ENCODE measurements around the gene ZEB2.
A peak's percentile ranks its signal among the peaks of the same experiment; 100 is the strongest.

Gene ZEB2

GRCh38 chr2:144550084-144550483, 30.2 kb upstream of the ZEB2 start:
- POLR2A ChIA-PET, result no interaction called here
- no peak for DNase-seq (ENCODE audit: extremely low spot score)
- TF ChIP-seq FOXA1 (IDR thresholded peaks at IDR 0.05) (no peak), ZNF384 (IDR thresholded peaks at IDR 0.05) (no peak; the same call in 1 of the 2 replicates), CTBP1 (IDR thresholded peaks at IDR 0.05; ENCODE audit: borderline replicate concordance) (no peak), ARNT (IDR thresholded peaks at IDR 0.05) (no peak), NFRKB (IDR thresholded peaks at IDR 0.05) (no peak), SUZ12 (IDR thresholded peaks at IDR 0.05) (no peak), L3MBTL2 (conservative IDR thresholded peaks at IDR 0.05) (no peak), HDGF (IDR thresholded peaks at IDR 0.05; ENCODE audit: borderline replicate concordance) (no peak), FOXM1 (IDR thresholded peaks at IDR 0.05; ENCODE audit: borderline replicate concordance) (no peak), PKNOX1 (IDR thresholded peaks at IDR 0.05) (no peak)
- CTCF ChIA-PET, result no interaction called here

GRCh38 chr2:144548532-144549191, 28.7 kb upstream of the ZEB2 start:
- ChIA-PET POLR2A (no interaction called here), CTCF (no interaction called here)
- TF ChIP-seq FOXA1 (IDR thresholded peaks at IDR 0.05) (no peak), NFRKB (IDR thresholded peaks at IDR 0.05) (no peak), FOXK2 (IDR thresholded peaks at IDR 0.05) (no peak), HDGF (IDR thresholded peaks at IDR 0.05; ENCODE audit: borderline replicate concordance) (no peak), FOXM1 (IDR thresholded peaks at IDR 0.05; ENCODE audit: borderline replicate concordance) (no peak), ELF4 (IDR thresholded peaks at IDR 0.05) (no peak), ARNT (IDR thresholded peaks at IDR 0.05) (no peak), CTBP1 (IDR thresholded peaks at IDR 0.05; ENCODE audit: borderline replicate concordance) (no peak), PKNOX1 (IDR thresholded peaks at IDR 0.05) (no peak), LEF1 (IDR thresholded peaks at IDR 0.05; ENCODE audit: borderline replicate concordance) (no peak), ZNF384 (IDR thresholded peaks at IDR 0.05) (no peak), SP1 (IDR thresholded peaks at IDR 0.05) (no peak), SUZ12 (IDR thresholded peaks at IDR 0.05) (no peak), TARDBP (IDR thresholded peaks at IDR 0.05) (no peak)
- no peak for DNase-seq (ENCODE audit: extremely low spot score)

- ChIA-PET CTCF (no interaction called here), POLR2A (no interaction called here)
- TF ChIP-seq TARDBP (IDR thresholded peaks at IDR 0.05), result no peak
- no peak for TF ChIP-seq ZNF384 (IDR thresholded peaks at IDR 0.05)
- TF ChIP-seq FOXM1 (IDR thresholded peaks at IDR 0.05; ENCODE audit: borderline replicate concordance), result no peak
- no peak for TF ChIP-seq CTBP1 (IDR thresholded peaks at IDR 0.05; ENCODE audit: borderline replicate concordance)
- no peak for TF ChIP-seq SP1 (IDR thresholded peaks at IDR 0.05)
- TF ChIP-seq LEF1 (IDR thresholded peaks at IDR 0.05; ENCODE audit: borderline replicate concordance), result no peak
- no peak for TF ChIP-seq ELF4 (IDR thresholded peaks at IDR 0.05)
- no peak for TF ChIP-seq HDGF (IDR thresholded peaks at IDR 0.05; ENCODE audit: borderline replicate concordance)
These were observed 28.2 kb upstream of the ZEB2 start for GRCh38 chr2:144548088-144548487.

GRCh38 chr2:144547494-144547893, 27.6 kb upstream of the ZEB2 start:
- TF ChIP-seq ZNF384 (IDR thresholded peaks at IDR 0.05) (no peak), ARNT (IDR thresholded peaks at IDR 0.05) (no peak), FOXA1 (IDR thresholded peaks at IDR 0.05) (no peak), L3MBTL2 (conservative IDR thresholded peaks at IDR 0.05) (no peak), FOXK2 (IDR thresholded peaks at IDR 0.05) (no peak)
- POLR2A ChIA-PET, result no interaction called here
- CTCF ChIA-PET, result no interaction called here
- no peak for DNase-seq (ENCODE audit: extremely low spot score)

More at GRCh38 chr2:144548088-144548487, 28.2 kb upstream of the ZEB2 start:
- DNase-seq (ENCODE audit: extremely low spot score), result no peak

GRCh38 chr2:144546933-144547332, 27.0 kb upstream of the ZEB2 start:
- no peak for DNase-seq (ENCODE audit: extremely low spot score)
- POLR2A ChIA-PET, result no interaction called here
- CTCF ChIA-PET, result no interaction called here
- no peak for TF ChIP-seq ARNT (IDR thresholded peaks at IDR 0.05)
- TF ChIP-seq ELF4 (IDR thresholded peaks at IDR 0.05), result no peak
- TF ChIP-seq L3MBTL2 (conservative IDR thresholded peaks at IDR 0.05), result no peak
- TF ChIP-seq TARDBP (IDR thresholded peaks at IDR 0.05), result no peak
- no peak for TF ChIP-seq FOXK2 (IDR thresholded peaks at IDR 0.05)
- TF ChIP-seq PKNOX1 (IDR thresholded peaks at IDR 0.05), result peak; percentile 41; the same call in 1 of the 2 replicates

GRCh38 chr2:144545787-144546186, 25.9 kb upstream of the ZEB2 start:
- ChIA-PET POLR2A (no interaction called here), CTCF (no interaction called here)
- no peak for DNase-seq (ENCODE audit: extremely low spot score)
- TF ChIP-seq PKNOX1 (IDR thresholded peaks at IDR 0.05) (peak; percentile 93), BHLHE40 (IDR thresholded peaks at IDR 0.05; ENCODE audit: borderline replicate concordance) (no peak), FOXK2 (IDR thresholded peaks at IDR 0.05) (no peak), ZNF384 (IDR thresholded peaks at IDR 0.05) (no peak), FOXM1 (IDR thresholded peaks at IDR 0.05; ENCODE audit: borderline replicate concordance) (no peak), FOXA1 (IDR thresholded peaks at IDR 0.05) (no peak), HDGF (IDR thresholded peaks at IDR 0.05; ENCODE audit: borderline replicate concordance) (no peak), SP1 (IDR thresholded peaks at IDR 0.05) (no peak), TARDBP (IDR thresholded peaks at IDR 0.05) (no peak), ARNT (IDR thresholded peaks at IDR 0.05) (no peak), L3MBTL2 (conservative IDR thresholded peaks at IDR 0.05) (no peak), SUZ12 (IDR thresholded peaks at IDR 0.05) (no peak), NFRKB (IDR thresholded peaks at IDR 0.05) (no peak), LEF1 (IDR thresholded peaks at IDR 0.05; ENCODE audit: borderline replicate concordance) (no peak), ELF4 (IDR thresholded peaks at IDR 0.05) (no peak), CTBP1 (IDR thresholded peaks at IDR 0.05; ENCODE audit: borderline replicate concordance) (0 out of 2 replicates have a peak, but pooled peaks have one; percentile 19)

Data from HEK293T (cell line).